Hematopoietic multipotent progenitor cell treated with erythropoietin and hydrocortisone succinate and interleukin-3 and kit ligand, for 17 days (in vitro differentiated cells): ENCODE data around the gene CHRNB4.
"Not testable (repeated sequence)": the region's sequence is repeated elsewhere in the genome, so short reads cannot be mapped to it uniquely, and the experiment has no call there.

Experiments used
- DNase-seq: peaks from one replicate; pipeline ENCODE4 v3.0.0-alpha.2; 2015; ENCODE audit warnings: low spot score

Gene CHRNB4

GRCh38 chr15:78615151-78615589 is 25.8 kb downstream of the CHRNB4 start:
- DNase-seq, result no peak

GRCh38 chr15:78614021-78614420 is 27.0 kb downstream of the CHRNB4 start:
- DNase-seq, result no peak

- not testable (repeated sequence) for DNase-seq
Measured at GRCh38 chr15:78609551-78609950, 31.5 kb downstream of the CHRNB4 start.

- no peak for DNase-seq
Measured at GRCh38 chr15:78605680-78606079, 35.3 kb downstream of the CHRNB4 start.

- no peak for DNase-seq
Measured at GRCh38 chr15:78605201-78605600, 35.8 kb downstream of the CHRNB4 start.

GRCh38 chr15:78604420-78604819 is 36.6 kb downstream of the CHRNB4 start:
- no peak for DNase-seq

GRCh38 chr15:78603467-78603866 is 37.5 kb downstream of the CHRNB4 start:
- DNase-seq, result no peak

- no peak for DNase-seq
Measured at GRCh38 chr15:78599189-78599588, 41.8 kb downstream of the CHRNB4 start.

GRCh38 chr15:78598348-78598747 is 42.7 kb downstream of the CHRNB4 start:
- DNase-seq, result no peak

GRCh38 chr15:78597583-78597982 is 43.4 kb downstream of the CHRNB4 start:
- no peak for DNase-seq

- DNase-seq, result no peak
Measured at GRCh38 chr15:78574944-78575343, 66.1 kb downstream of the CHRNB4 start.
